Activated CD4-positive, CD25-positive, alpha-beta regulatory T cell treated with anti-CD3 and anti-CD28 coated beads, Interleukin-2, amount 50 U/mL, for 24 hours (primary cell): ENCODE data around the gene CCDC14.
A peak's percentile ranks its signal among the peaks of the same experiment; 100 is the strongest.
"Not testable (repeated sequence)": the region's sequence is repeated elsewhere in the genome, so short reads cannot be mapped to it uniquely, and the experiment has no call there.

Experiments used
- ATAC-seq, 2 donors: fragments of 150-1000 bp; cut with Tn5 transposase; one replicate each; pipeline ENCODE4 v1.10.0; 2021; ENCODE audit warnings: mild to moderate bottlenecking in 1 of 2, moderate library complexity in 1 of 2

Gene CCDC14

GRCh38 chr3:123892195-123892594 lies 68.8 kb downstream of the CCDC14 start:
- ATAC-seq, result no peak

DNA sequence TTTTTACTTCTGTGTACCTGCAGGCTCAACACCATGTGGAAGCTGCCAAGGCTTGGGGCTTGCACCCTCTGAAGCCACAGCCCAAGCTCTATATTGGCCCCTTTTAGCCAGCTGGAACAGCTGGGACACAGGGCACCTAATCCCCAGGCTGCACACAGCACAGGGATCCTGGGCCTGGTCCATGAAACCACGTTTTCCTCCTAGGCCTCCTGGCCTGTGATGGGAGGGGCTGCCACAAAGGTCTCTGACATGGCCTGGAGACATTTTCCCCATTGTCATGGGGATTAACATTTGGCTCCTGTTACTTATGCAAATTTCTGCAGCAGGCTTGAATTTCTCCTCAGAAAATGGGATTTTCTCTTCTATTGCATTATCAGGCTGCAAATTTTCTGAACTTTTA lies 70.0 kb downstream of the CCDC14 start:
- not testable (repeated sequence) for ATAC-seq

DNA sequence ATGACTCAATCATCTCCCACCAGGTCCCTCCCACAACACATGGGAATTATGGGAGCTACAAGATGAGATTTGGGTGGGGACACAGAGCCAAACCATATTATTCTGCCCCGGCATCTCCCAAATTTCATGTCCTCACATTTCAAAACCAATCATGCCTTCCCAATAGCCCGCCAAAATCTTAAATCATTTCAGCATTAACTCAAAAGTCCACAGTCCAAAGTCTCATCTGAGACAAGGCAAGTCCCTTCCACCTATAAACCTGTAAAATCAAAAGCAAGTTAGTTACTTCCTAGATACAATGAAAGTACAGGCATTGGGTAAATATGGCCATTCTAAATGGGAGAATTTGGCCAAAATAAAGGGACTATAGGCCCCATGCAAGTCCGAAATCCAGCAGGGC lies 70.9 kb downstream of the CCDC14 start:
- ATAC-seq, result not testable (repeated sequence)

DNA sequence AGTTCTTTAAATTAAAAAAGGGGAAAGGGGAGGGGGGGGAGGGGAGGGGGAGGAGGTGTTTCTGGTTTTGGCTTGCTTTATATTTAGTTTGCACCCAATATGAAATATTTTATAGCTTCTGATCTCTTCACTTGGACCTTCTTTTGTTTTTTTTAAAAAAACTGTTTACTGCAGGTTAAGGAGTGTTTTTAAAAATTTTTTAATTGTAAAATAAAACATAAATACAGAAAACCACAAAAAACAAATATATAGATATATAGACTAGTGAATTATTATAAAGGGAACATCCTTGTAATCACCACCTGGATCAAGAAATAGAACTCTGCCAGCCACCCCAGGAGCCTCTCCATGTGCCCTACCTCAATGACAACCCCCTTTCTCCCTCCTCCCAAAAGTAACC lies 76.0 kb downstream of the CCDC14 start:
- no peak for ATAC-seq

DNA sequence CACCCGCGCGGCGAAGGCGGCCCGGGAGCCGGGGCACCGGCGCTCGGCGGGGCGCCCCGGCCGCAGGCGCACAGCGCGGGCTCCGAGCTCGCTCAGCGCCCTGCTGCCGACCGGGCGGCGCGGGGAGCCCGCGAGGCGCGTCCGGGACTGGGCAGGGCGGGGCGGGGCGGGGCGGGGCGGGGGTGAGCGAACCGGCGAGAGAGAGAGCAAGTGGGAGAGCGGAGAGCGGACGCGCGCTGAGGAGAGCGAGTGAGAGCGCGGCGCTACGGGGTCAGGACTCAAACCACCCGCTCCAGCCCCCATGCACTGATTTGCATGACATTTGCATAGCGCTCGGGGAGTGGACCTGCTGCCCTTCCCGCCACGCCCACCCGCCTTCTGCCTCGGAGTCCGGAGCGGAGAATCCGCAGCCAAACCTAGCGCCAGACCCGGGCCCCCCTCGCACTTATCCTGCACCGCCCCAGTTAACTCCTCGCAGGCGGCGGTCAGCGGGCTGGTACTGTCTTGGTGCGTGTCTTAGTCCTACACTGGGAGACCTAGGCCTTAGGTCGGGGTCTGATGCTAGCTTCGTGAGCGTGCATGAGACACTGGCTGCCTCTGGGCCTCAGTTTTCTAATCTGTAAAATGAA lies 76.7 kb downstream of the CCDC14 start, which contains the start of gene MYLK:
Gene MYLK (minus strand): TSS at position 130 of the 629 bp plus-strand sequence. CDS start 90,491 bp downstream, outside the sequence.
- peak; percentile 77 to 79 for ATAC-seq

GRCh38 chr3:123883701-123884202 lies 77.3 kb downstream of the CCDC14 start:
- ATAC-seq, result no peak

GRCh38 chr3:123883111-123883510 lies 77.9 kb downstream of the CCDC14 start:
- ATAC-seq, result no peak

DNA sequence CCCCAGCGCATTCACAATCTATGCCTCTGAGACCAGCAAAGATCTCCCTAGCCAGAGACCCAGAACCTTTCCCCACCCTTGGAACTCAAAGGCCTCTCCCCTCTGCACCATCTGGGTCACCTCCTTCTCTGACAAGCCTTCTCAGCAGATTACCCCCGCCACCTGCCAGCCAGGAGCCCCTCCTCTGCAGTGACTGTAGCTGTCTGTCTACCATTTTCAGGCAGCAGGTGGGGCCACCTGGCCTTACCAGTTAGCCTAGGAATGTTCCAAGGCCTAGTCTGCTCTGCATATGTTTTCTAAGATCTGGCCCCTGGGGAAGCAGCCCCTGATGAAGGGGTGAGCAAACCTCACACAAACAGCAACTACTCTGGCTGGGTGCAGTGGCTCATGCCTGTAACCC lies 79.3 kb downstream of the CCDC14 start:
- no peak for ATAC-seq

- ATAC-seq, result no peak
These were observed 79.9 kb downstream of the CCDC14 start for GRCh38 chr3:123880998-123881561.

DNA sequence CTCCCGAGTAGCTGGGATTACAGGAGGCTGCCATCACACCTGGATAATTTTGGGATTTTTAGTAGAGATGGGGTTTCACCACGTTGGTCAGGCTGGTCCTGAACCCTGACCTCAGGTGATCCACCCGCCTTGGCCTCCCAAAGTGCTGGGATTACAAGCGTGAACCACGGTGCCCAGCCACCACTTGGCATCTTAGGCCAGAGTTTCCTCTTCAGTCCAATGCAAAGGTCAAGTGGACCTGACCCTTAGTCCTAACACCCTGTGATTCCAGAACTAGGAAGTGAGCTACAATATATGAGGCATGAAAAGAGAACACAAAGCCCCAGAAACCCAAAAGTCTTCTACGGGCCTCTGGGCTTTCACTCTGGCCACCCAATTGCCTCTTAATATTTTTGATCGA lies 82.2 kb downstream of the CCDC14 start:
- ATAC-seq, result no peak

DNA sequence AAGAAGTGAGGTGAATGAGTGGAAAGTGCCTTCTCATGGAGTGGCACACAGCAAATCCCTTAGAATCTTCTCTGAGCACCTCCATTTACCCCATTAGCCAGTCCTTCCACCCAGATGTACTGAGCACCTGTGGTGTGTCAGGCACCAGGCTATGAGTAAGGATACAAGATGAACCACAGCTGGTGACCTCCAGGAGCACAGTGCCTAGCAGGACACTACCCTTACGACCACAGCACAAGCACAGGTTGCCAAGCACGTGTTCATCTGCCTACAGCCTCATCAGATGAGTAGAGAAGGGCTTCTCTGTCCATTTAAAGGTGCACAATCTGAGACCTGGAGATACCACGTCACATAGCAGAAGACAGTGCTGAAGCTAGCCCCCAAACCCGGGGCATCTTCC lies 83.1 kb downstream of the CCDC14 start:
- ATAC-seq, result no peak

GRCh38 chr3:123877466-123877865 lies 83.6 kb downstream of the CCDC14 start:
- ATAC-seq, result no peak

- ATAC-seq, result no peak
These were observed 84.2 kb downstream of the CCDC14 start for GRCh38 chr3:123876858-123877257.

DNA sequence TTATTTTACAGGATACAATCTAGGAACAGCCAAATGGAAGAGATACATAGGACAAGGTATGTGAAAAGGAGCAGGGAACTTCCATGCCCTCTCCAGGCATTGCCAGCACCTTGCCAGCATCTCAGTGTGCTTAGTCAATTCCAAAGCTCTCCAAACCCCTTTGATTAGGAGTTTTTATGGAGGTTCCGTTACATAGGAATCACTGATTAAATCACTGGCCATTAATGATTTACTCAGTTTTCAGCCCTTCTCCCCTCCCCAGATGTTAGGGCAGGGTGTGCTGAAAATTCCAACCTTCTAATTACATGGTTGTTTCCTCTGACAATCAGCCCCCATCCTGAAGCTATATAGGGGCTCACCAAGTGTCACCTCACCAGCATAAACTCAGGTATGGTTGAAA lies 88.4 kb downstream of the CCDC14 start:
- ATAC-seq, result no peak

DNA sequence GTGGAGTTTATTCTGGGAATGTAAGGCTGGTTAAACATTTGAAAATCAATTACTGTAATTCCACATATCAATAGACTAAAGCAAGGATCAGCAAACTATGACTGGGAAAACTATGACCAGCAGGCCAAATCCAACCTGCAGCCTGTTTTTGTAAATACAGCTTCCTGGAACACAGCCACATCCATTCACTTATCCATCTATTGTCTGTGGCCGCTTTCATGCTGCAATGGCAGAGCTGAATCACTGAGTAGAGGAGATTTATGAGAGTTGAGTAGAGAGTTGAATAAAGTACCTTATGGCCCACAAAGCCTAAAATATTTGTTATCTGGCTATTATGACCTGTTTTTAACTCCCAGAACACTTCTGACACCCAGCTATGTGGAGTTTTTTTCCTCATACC lies 89.1 kb downstream of the CCDC14 start:
- ATAC-seq, result no peak

GRCh38 chr3:123870033-123870432 lies 91.0 kb downstream of the CCDC14 start:
- no peak for ATAC-seq

- no peak for ATAC-seq
These were observed 91.9 kb downstream of the CCDC14 start for GRCh38 chr3:123869165-123869564.

GRCh38 chr3:123864706-123865105 lies 96.3 kb downstream of the CCDC14 start:
- no peak for ATAC-seq
